ENCODE measurements around the gene GBX1.

Gene GBX1

GRCh38 chr7:151134743-151135524, 32.6 kb downstream of the GBX1 start:
- no peak for TF ChIP-seq ARNT (IDR thresholded peaks at IDR 0.05)
- TF ChIP-seq L3MBTL2 (conservative IDR thresholded peaks at IDR 0.05) = no peak
- no peak for TF ChIP-seq HDGF (IDR thresholded peaks at IDR 0.05; ENCODE audit: borderline replicate concordance)
- TF ChIP-seq CTBP1 (IDR thresholded peaks at IDR 0.05; ENCODE audit: borderline replicate concordance) = no peak
- no peak for TF ChIP-seq TARDBP (IDR thresholded peaks at IDR 0.05)
- TF ChIP-seq SP1 (IDR thresholded peaks at IDR 0.05) = no peak
- no peak for TF ChIP-seq FOXK2 (IDR thresholded peaks at IDR 0.05)
- TF ChIP-seq BHLHE40 (IDR thresholded peaks at IDR 0.05; ENCODE audit: borderline replicate concordance) = no peak
- TF ChIP-seq SUZ12 (IDR thresholded peaks at IDR 0.05) = no peak
- TF ChIP-seq LEF1 (IDR thresholded peaks at IDR 0.05; ENCODE audit: borderline replicate concordance) = no peak
- no peak for TF ChIP-seq ELF4 (IDR thresholded peaks at IDR 0.05)
- no peak for TF ChIP-seq NFRKB (IDR thresholded peaks at IDR 0.05)
- TF ChIP-seq FOXA1 (IDR thresholded peaks at IDR 0.05) = no peak
- TF ChIP-seq PKNOX1 (IDR thresholded peaks at IDR 0.05) = no peak
- no peak for TF ChIP-seq FOXM1 (IDR thresholded peaks at IDR 0.05; ENCODE audit: borderline replicate concordance)
- no peak for TF ChIP-seq ZNF384 (IDR thresholded peaks at IDR 0.05)
- CTCF ChIA-PET = interaction anchor here (1.8 kb wide), 1 partner anchor 11 kb away, joined by 7 read pairs; no protein-coding TSS in a partner anchor
- no peak for DNase-seq (ENCODE audit: extremely low spot score)
- POLR2A ChIA-PET = interaction anchor here (1.4 kb wide), 1 partner anchor 23 kb away, joined by 5 read pairs; no protein-coding TSS in a partner anchor

- ChIA-PET CTCF (interaction anchor here (0.6 to 1.7 kb wide), 2 partner anchors 10 to 181 kb away, joined by 4 to 7 read pairs; no protein-coding TSS in a partner anchor), POLR2A (no interaction called here)
- no peak for DNase-seq (ENCODE audit: extremely low spot score)
- TF ChIP-seq FOXK2 (IDR thresholded peaks at IDR 0.05) = no peak
- TF ChIP-seq ELF4 (IDR thresholded peaks at IDR 0.05) = no peak
- TF ChIP-seq PKNOX1 (IDR thresholded peaks at IDR 0.05) = no peak
- TF ChIP-seq CTBP1 (IDR thresholded peaks at IDR 0.05; ENCODE audit: borderline replicate concordance) = no peak
- no peak for TF ChIP-seq SP1 (IDR thresholded peaks at IDR 0.05)
- TF ChIP-seq BHLHE40 (IDR thresholded peaks at IDR 0.05; ENCODE audit: borderline replicate concordance) = no peak
- no peak for TF ChIP-seq FOXM1 (IDR thresholded peaks at IDR 0.05; ENCODE audit: borderline replicate concordance)
- TF ChIP-seq FOXA1 (IDR thresholded peaks at IDR 0.05) = no peak
- TF ChIP-seq L3MBTL2 (conservative IDR thresholded peaks at IDR 0.05) = no peak
- no peak for TF ChIP-seq ARNT (IDR thresholded peaks at IDR 0.05)
- no peak for TF ChIP-seq NFRKB (IDR thresholded peaks at IDR 0.05)
- no peak for TF ChIP-seq ZNF384 (IDR thresholded peaks at IDR 0.05)
- TF ChIP-seq LEF1 (IDR thresholded peaks at IDR 0.05; ENCODE audit: borderline replicate concordance) = no peak
- no peak for TF ChIP-seq HDGF (IDR thresholded peaks at IDR 0.05; ENCODE audit: borderline replicate concordance)
Observed at GRCh38 chr7:151133986-151134742, 33.3 kb downstream of the GBX1 start.

GRCh38 chr7:151133266-151133985, 34.1 kb downstream of the GBX1 start:
- ChIA-PET CTCF (interaction anchor here (1.7 kb wide), 1 partner anchor 10 kb away, joined by 4 read pairs; no protein-coding TSS in a partner anchor), POLR2A (interaction anchor here (0.6 kb wide), 1 partner anchor 228 kb away, joined by 3 read pairs; no protein-coding TSS in a partner anchor)
- DNase-seq (ENCODE audit: extremely low spot score) = no peak
- no peak for TF ChIP-seq HDGF (IDR thresholded peaks at IDR 0.05; ENCODE audit: borderline replicate concordance)
- TF ChIP-seq L3MBTL2 (conservative IDR thresholded peaks at IDR 0.05) = no peak
- TF ChIP-seq LEF1 (IDR thresholded peaks at IDR 0.05; ENCODE audit: borderline replicate concordance) = no peak
- TF ChIP-seq NFRKB (IDR thresholded peaks at IDR 0.05) = no peak
- no peak for TF ChIP-seq CTBP1 (IDR thresholded peaks at IDR 0.05; ENCODE audit: borderline replicate concordance)
- no peak for TF ChIP-seq ARNT (IDR thresholded peaks at IDR 0.05)
- TF ChIP-seq PKNOX1 (IDR thresholded peaks at IDR 0.05) = no peak
- TF ChIP-seq SP1 (IDR thresholded peaks at IDR 0.05) = no peak
- no peak for TF ChIP-seq BHLHE40 (IDR thresholded peaks at IDR 0.05; ENCODE audit: borderline replicate concordance)
- no peak for TF ChIP-seq SUZ12 (IDR thresholded peaks at IDR 0.05)
- TF ChIP-seq FOXM1 (IDR thresholded peaks at IDR 0.05; ENCODE audit: borderline replicate concordance) = no peak
- no peak for TF ChIP-seq FOXA1 (IDR thresholded peaks at IDR 0.05)
- no peak for TF ChIP-seq ELF4 (IDR thresholded peaks at IDR 0.05)
- TF ChIP-seq FOXK2 (IDR thresholded peaks at IDR 0.05) = no peak

GRCh38 chr7:151132461-151133205, 34.9 kb downstream of the GBX1 start:
- POLR2A ChIA-PET = interaction anchor here (0.6 kb wide), 1 partner anchor 229 kb away, joined by 3 read pairs; no protein-coding TSS in a partner anchor
- CTCF ChIA-PET = interaction anchor here (1.7 kb wide), 1 partner anchor 9 kb away, joined by 4 read pairs; no protein-coding TSS in a partner anchor

More at GRCh38 chr7:151132461-151133205, 34.9 kb downstream of the GBX1 start:
- TF ChIP-seq NFRKB (IDR thresholded peaks at IDR 0.05) (no peak), CTBP1 (IDR thresholded peaks at IDR 0.05; ENCODE audit: borderline replicate concordance) (no peak), LEF1 (IDR thresholded peaks at IDR 0.05; ENCODE audit: borderline replicate concordance) (no peak), ZNF384 (IDR thresholded peaks at IDR 0.05) (no peak)
- DNase-seq (ENCODE audit: extremely low spot score) = no peak

Data from HEK293T (cell line).